OCI-LY1 (cell line): ENCODE measurements around the gene CDH2.

Source experiments
- H2AFZ ChIP-seq: fragments of 200-600 bp; sonication (generic), shearing (Covaris generic); 2 replicates; pipeline ENCODE4 v1.6.0; 2014; ENCODE audit warnings: antibody characterized with exemption, mild to moderate bottlenecking, low read length
- H3F3A ChIP-seq: fragments of 200-600 bp; sonication (generic), shearing (Covaris generic); 2 replicates; pipeline ENCODE4 v1.6.0; 2014; ENCODE audit warnings: mild to moderate bottlenecking, antibody characterized with exemption, low read length, moderate library complexity; ENCODE audit not compliant: insufficient read depth
- H3K27ac ChIP-seq: fragments of 200-600 bp; sonication (generic); 2 replicates; pipeline ENCODE4 v1.5.1; 2014; ENCODE audit warnings: low read length, mixed run types, mild to moderate bottlenecking, low read depth; ENCODE audit not compliant: poor library complexity, severe bottlenecking
- H3K27me3 ChIP-seq: fragments of 200-600 bp; sonication (generic); 2 replicates; pipeline ENCODE4 v1.6.0; 2014; ENCODE audit warnings: antibody characterized with exemption, mild to moderate bottlenecking, low read length, moderate library complexity; ENCODE audit not compliant: insufficient read depth
- H3K36me3 ChIP-seq: fragments of 200-600 bp; sonication (generic); 2 replicates; pipeline ENCODE4 v1.6.1; 2014; ENCODE audit warnings: mild to moderate bottlenecking, antibody characterized with exemption, low read length, moderate library complexity, mixed read lengths; ENCODE audit not compliant: insufficient read depth
- H3K4me1 ChIP-seq: fragments of 200-600 bp; sonication (generic); 2 replicates; pipeline ENCODE4 v1.5.1; 2014; ENCODE audit warnings: mild to moderate bottlenecking, low read length, moderate library complexity; ENCODE audit not compliant: insufficient read depth, severe bottlenecking
- H3K4me2 ChIP-seq: fragments of 200-600 bp; sonication (generic), shearing (Covaris generic); 2 replicates; pipeline ENCODE4 v1.6.1; 2014; ENCODE audit warnings: low read length
- H3K4me3 ChIP-seq: fragments of 200-600 bp; sonication (generic); 2 replicates; pipeline ENCODE4 v1.5.1; 2014; ENCODE audit warnings: low read length, low read depth, mild to moderate bottlenecking, mixed read lengths; ENCODE audit not compliant: poor library complexity, severe bottlenecking
- H3K79me2 ChIP-seq: fragments of 200-600 bp; shearing (Covaris generic); 2 replicates; pipeline ENCODE4 v1.6.1; 2016; ENCODE audit warnings: mixed run types, low read length, mixed read lengths; ENCODE audit not compliant: insufficient read depth
- H3K9ac ChIP-seq: fragments of 200-600 bp; sonication (generic), shearing (Covaris generic); 2 replicates; pipeline ENCODE4 v1.6.1; 2014; ENCODE audit warnings: mild to moderate bottlenecking, low read length, mixed read lengths
- H3K9me2 ChIP-seq: fragments of 200-600 bp; sonication (generic), shearing (Covaris generic); 2 replicates; pipeline ENCODE4 v1.6.1; 2014; ENCODE audit warnings: low read depth, mild to moderate bottlenecking, low read length, mixed read lengths
- H3K9me3 ChIP-seq: fragments of 200-600 bp; shearing (Covaris generic); 2 replicates; pipeline ENCODE4 v1.6.1; 2014; ENCODE audit warnings: low read length, mixed read lengths
- H4K20me1 ChIP-seq: fragments of 200-600 bp; sonication (generic), shearing (Covaris generic); 2 replicates; pipeline ENCODE4 v1.6.0; 2016; ENCODE audit warnings: mild to moderate bottlenecking, low read length; ENCODE audit not compliant: insufficient read depth
- CTCF ChIP-seq: fragments of 200-600 bp; sonication (generic), shearing (Covaris generic); IDR thresholded peaks from 2 replicates; pipeline ENCODE4 v1.5.1; 2017; ENCODE audit warnings: mild to moderate bottlenecking, antibody characterized with exemption, low read length, moderate library complexity, mixed read lengths
- EZH2 ChIP-seq: fragments of 200-600 bp; sonication (generic), shearing (Covaris generic); IDR thresholded peaks from 2 replicates; pipeline ENCODE4 v1.8.0; 2017; ENCODE audit warnings: borderline replicate concordance, mixed run types, mild to moderate bottlenecking, antibody characterized with exemption, low read length, moderate library complexity, mixed read lengths

CDH2 gene

GRCh38 chr18:28120828-28121515, 56.0 kb downstream of the CDH2 start:
- no peaks in the 10 kb centered on the region for H3K9me3 ChIP-seq
- H3K79me2 ChIP-seq, result no peaks in the 10 kb centered on the region

DNA sequence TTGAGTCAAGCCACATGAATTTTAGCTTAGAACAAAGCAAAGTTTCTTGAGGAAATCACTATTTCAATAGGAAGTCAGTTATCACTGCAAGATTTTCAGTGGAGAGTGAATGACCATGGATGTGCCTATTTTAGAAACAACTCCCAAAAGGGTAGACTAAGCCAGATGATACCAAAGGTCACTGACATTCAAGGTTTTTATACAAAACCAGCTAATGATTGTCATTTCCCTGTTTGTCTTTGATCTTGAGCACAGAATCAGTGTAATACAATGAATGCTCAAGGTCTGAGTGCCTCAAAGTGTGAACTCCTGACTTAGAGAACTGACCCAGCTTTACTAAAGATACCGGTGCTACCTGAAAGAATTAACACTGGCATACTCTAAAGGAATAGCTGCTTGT, 60.5 kb downstream of the CDH2 start:
- no peaks in the 10 kb centered on the region for H3F3A ChIP-seq
- no peak overlapping the region for H3K4me2 ChIP-seq
- H3K4me3 ChIP-seq, result no peak overlapping the region
- no peaks in the 10 kb centered on the region for H3K27me3 ChIP-seq
- no peaks in the 10 kb centered on the region for H3K4me1 ChIP-seq
- no peaks in the 10 kb centered on the region for H3K9me3 ChIP-seq
- H3K9me2 ChIP-seq, result no peaks in the 10 kb centered on the region
- H2AFZ ChIP-seq, result no peak overlapping the region
- H3K79me2 ChIP-seq, result no peaks in the 10 kb centered on the region
- TF ChIP-seq CTCF, result no peak
- no peak for TF ChIP-seq EZH2
- no peaks in the 10 kb centered on the region for H4K20me1 ChIP-seq
- no peak overlapping the region for H3K27ac ChIP-seq
- no peaks in the 10 kb centered on the region for H3K36me3 ChIP-seq
- no peak overlapping the region for H3K9ac ChIP-seq

More at GRCh38 chr18:28120828-28121515, 56.0 kb downstream of the CDH2 start:
- Histone ChIP-seq H3K4me2 (no peak overlapping the region), H3K27me3 (no peaks in the 10 kb centered on the region), H3K4me1 (no peaks in the 10 kb centered on the region), H3K4me3 (no peak overlapping the region), H3K27ac (no peak overlapping the region), H3K9ac (no peak overlapping the region), H3F3A (no peaks in the 10 kb centered on the region), H2AFZ (no peak overlapping the region), H4K20me1 (no peaks in the 10 kb centered on the region), H3K9me2 (no peaks in the 10 kb centered on the region), H3K36me3 (no peaks in the 10 kb centered on the region)
- no peak for TF ChIP-seq EZH2

DNA sequence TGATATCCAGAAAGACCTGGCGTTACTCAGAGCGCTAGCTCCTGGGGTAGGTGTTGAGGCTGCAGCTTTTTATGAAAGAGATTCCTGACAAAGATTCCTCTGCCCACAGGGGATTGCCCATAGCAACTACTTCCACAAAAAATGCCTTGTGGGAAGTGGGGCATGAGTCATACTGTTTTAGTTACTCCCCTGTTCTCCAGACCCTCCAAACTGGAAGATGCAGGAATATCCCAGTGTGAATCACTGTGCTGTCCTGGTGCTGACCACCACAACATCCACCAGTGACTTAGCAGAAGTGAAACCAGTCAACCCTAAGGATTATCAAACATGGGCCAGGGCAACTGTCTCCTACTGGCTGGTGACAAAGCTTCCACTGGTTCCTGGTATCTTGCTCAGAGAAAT, 61.8 kb downstream of the CDH2 start:
- H3K4me3 ChIP-seq, result no peak overlapping the region
- no peaks in the 10 kb centered on the region; the same call in 1 of the 2 replicates for H3K27me3 ChIP-seq
- no peak overlapping the region for H2AFZ ChIP-seq
- no peaks in the 10 kb centered on the region for H3K36me3 ChIP-seq
- no peaks in the 10 kb centered on the region for H3F3A ChIP-seq
- H4K20me1 ChIP-seq, result no peaks in the 10 kb centered on the region
- H3K4me2 ChIP-seq, result no peak overlapping the region
- no peaks in the 10 kb centered on the region for H3K79me2 ChIP-seq
- no peaks in the 10 kb centered on the region for H3K9me2 ChIP-seq
- no peaks in the 10 kb centered on the region for H3K9me3 ChIP-seq
- no peaks in the 10 kb centered on the region for H3K4me1 ChIP-seq
- TF ChIP-seq EZH2 (no peak), CTCF (no peak)
- H3K9ac ChIP-seq, result no peak overlapping the region
- H3K27ac ChIP-seq, result no peak overlapping the region

- Histone ChIP-seq H3K4me3 (no peak overlapping the region), H4K20me1 (no peaks in the 10 kb centered on the region), H3K27ac (no peak overlapping the region), H3K9ac (no peak overlapping the region), H3F3A (no peaks in the 10 kb centered on the region), H3K9me3 (no peaks in the 10 kb centered on the region), H3K27me3 (no peaks in the 10 kb centered on the region; the same call in 1 of the 2 replicates), H3K36me3 (no peaks in the 10 kb centered on the region), H3K79me2 (no peaks in the 10 kb centered on the region), H3K4me1 (no peaks in the 10 kb centered on the region), H3K4me2 (no peak overlapping the region), H2AFZ (no peak overlapping the region), H3K9me2 (no peaks in the 10 kb centered on the region)
- TF ChIP-seq CTCF (no peak), EZH2 (no peak)
Observed at GRCh38 chr18:28114472-28114871, 62.5 kb downstream of the CDH2 start.
